Left forelimb (tissue), 1 donor: Measurements from ENCODE around the gene ERGIC1.

ENCODE experiments used
- DNase-seq: peaks from one replicate; pipeline ENCODE4 v3.0.0-alpha.2; 2018; ENCODE audit warnings: low spot score

Gene ERGIC1

DNA sequence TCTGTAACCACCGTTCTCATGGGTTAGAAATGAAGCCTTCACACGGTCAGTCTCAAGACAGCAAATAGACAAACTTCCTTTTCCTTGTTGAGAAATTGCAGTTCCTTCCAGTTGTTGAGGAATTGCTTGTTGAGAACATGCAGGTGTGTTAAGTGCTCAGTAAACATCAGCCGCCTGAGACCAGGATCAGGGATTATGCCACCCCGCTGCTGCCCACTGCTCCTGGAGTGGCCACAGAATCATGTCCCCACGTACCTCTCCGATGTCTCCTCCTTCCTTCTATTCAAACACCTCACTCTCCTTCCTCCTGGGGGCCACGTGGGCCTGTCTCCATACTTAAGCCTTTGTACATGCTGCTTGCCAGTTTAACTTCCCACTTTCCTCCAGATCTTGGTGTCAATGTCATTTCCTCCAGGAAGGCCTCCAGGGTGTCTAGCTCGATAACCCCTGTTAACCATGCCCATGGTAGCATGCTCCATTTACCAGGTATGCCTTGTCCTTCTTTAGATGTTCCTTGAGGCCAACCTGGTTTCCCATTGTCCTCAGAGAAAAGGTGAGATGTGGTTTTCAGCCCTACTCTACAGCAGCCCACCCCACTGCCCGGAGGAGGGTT is 91.4 kb downstream of the ERGIC1 start:
- no peak for DNase-seq

DNA sequence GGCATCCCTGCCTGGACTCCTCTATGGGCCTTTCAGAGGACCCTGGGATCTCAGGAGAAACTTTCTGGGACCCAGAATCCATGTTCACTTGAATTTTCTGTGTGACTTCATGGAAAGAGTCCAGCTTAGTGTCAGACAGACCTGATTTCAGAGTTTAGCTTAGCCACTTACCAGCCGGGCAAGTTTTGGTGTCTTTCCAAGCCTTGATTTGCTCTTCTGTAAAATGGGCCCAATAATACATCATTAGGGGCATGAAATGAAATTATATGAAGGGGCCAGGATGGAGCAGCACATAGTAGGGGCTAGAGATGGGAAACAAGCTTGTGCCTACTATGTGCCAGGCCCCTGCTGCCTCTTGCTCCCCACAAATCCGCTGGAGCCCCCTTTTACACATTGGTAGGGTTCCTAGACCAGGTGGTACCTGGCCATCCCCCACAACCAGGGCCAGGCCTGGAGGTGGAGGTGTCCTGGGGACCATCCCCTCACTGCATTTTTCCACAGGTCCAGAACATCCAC is 92.0 kb downstream of the ERGIC1 start:
- DNase-seq = no peak

DNA sequence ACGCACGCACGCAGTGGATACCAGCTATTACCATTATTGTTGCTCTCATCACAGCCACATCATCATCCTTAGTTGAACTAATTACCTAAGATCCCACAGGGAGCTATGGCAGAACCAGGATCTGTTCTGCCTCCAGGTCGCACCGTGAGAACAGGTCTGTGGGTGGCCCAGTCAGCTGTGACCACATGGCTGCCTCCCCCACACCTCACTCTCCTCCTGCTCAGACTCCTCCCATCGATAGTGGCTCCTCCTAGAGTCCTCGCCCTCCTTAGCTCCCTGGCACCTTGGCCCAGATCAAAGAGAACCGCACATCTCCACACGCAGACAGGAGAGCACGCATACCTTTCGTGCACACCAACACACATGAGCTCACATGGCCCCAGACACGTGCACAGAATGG is 92.7 kb downstream of the ERGIC1 start:
- DNase-seq = no peak

DNA sequence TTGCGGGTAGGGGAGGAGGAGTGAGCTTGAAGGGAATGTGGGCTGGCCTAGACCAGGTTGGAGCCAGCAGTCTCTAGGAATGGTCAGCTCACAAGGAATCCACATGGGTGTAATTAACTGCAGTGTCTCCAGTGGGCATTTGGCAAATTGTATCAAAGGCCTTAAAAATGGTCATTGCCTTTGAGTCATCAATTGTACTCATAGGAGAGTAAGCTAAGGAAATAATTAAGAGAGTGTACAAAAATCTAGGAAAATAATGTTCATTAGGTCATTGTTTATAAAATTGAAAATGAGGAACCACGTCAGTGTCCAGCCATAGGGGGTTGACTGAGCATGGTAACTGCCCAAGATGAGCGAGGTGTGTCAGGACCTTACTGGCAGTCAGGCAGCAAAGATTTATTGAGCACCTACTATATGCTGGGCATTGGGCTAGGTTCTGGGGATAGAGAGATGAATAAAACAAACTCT is 95.4 kb downstream of the ERGIC1 start:
- no peak for DNase-seq

DNA sequence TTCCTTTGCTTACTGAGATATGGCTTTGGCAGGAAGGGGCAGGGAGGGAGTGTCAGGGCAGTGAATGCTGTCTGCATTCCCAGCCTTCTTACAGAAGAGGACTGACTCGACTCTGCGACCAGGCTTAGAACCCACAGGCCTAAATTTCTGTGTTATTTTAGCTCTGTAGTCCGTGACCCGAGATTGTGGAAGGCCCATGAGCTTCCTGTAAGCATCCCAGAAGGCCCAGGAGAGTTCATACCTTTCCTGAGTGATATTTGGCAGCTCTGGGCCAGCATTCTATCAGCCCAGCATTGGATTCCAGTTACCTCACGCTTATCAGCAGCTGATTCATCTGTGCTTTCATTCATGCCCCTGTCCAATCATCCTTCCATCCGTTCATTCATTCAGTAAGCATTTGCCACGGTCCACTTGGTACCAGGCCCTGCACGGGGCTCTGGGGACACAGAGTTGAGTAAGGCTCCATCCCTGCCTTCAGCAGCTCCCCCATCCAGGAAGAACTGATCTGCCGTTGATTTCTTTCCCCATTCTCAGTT is 97.0 kb downstream of the ERGIC1 start:
- no peak for DNase-seq

DNA sequence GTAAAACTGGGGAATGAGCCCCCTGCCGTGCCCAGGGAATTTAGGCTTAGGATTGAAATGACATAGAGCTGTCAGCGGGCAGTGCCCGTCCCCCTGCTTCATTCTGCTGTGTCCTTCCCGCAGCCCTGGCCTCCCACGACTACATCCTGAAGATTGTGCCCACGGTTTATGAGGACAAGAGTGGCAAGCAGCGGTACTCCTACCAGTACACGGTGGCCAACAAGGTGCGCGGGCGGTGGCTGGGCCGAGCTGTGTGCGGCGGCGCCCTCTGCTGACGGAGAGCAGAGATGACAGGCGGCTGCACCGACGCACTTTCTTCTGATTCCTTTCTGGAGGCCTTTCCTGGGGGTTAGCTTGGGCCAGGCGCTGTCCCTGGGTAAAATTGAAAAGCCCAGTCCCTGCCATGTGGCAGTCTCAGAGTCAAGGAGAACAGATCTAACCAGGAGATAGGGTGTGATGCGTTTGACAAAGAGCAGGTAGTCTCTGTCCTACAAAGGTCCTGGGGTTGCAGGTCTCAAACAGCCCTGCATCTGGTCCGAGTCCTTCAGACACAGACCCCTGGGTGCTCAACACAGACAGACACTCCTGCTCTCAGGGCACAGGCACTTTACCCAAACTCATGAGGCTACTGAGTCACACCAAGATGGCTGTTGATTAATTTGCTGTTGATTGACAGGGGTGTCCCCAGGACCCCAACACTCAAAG is 98.4 kb downstream of the ERGIC1 start:
- no peak for DNase-seq

DNA sequence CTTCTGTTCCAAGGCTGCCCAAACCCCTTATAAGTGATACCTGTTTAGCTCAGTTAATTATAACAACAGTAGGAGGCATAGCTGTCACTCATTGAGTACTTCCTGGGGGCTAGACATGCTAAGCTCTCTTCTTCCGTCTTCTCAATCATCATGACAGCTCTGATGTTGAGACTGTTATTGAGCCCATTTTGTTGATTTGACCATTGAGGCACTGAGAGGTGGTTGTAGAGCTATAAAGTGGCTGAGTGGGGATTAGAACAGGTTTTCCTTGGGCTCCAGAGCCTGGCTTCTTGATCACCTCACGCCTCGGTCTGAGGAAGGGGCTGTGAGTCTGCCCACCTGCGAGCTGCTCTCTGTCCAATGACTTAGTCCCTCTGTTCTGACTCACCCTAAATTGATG is 99.2 kb downstream of the ERGIC1 start:
- DNase-seq = no peak

DNA sequence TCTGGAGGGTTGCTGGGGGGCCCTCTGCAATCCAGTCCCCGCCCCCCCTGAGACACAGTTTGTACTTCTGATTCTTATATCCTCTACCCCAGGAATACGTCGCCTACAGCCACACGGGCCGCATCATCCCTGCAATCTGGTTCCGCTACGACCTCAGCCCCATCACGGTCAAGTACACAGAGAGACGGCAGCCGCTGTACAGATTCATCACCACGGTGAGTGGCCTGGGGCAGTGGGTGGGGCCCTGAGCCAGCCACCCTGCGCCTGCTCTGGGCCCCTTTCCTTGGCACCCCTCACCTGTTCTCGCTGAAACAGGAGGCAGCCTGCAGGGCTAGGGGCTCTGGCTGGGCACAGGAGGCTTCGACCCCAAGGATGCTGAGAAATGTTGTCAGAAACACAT is 101.0 kb downstream of the ERGIC1 start:
- DNase-seq = no peak

DNA sequence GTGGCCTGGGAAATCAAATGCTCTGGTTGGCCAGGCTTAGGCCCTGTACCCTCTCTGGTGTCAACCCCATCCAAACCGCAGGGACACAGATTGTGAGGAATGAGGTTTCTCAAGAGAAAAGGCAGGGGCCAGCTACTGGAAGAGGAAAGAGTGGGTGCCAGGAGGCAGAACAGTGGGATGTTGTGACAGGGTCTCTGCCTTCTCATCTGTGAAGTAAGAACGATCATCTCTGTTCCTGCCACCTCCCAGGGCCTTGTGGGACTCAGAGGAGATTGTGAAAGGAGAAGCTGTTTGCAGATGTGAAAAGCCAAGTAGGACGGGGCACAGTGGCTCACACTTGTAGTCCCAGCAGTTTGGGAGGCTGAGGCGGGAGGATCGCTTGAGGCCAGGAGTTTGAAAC is 102.3 kb downstream of the ERGIC1 start:
- DNase-seq = no peak

DNA sequence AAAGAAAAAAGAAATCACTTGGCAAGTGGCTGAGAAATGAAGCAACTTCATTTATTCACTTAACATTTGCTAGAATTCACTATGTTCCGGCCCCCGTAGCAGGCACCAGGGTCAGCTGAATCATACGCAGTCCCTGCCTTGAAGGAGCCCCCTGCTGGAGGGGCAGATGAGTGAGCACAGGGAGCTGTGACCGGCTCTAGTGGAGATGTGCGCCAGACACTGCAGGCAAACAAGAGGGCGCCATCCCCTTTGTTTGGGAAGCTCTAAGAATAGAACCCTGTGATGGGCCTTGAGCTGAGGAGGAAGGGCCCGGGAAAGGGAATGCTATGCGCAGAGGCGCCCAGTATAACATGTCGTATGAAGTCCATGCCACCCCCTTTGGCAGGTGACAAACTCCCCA is 105.0 kb downstream of the ERGIC1 start:
- DNase-seq = no peak

DNA sequence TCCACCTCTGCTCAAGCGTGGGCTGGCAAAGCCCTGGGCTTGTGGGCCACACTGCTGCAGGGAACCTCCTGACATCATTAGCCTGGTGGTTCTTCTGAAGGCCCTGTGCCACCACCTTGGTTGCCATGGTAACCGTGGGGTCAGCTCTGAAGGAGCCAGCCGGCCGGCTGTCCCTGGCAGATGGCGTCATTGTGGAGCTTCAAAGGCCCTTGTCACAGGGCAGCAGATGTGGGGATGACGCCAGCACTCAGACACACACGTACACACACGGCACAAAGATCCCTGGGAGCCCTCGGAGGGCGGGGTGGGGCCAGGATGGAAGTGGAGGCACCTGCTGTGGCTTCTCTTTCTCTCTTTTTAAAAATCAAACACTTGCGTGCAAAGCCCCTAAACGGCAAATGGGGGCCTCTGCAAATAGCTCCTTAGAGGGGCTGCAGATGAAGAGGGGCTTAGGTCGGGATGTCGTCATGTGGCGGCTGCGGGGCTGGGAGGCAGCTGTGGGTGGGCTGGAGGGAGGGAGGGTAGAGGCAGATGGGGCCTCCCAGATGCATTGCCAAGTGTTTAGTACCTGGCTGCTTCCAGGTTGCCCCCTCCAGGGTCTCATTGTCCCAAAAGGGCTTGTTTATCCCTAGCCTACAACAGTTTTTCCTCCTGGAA is 105.7 kb downstream of the ERGIC1 start:
- DNase-seq = no peak

DNA sequence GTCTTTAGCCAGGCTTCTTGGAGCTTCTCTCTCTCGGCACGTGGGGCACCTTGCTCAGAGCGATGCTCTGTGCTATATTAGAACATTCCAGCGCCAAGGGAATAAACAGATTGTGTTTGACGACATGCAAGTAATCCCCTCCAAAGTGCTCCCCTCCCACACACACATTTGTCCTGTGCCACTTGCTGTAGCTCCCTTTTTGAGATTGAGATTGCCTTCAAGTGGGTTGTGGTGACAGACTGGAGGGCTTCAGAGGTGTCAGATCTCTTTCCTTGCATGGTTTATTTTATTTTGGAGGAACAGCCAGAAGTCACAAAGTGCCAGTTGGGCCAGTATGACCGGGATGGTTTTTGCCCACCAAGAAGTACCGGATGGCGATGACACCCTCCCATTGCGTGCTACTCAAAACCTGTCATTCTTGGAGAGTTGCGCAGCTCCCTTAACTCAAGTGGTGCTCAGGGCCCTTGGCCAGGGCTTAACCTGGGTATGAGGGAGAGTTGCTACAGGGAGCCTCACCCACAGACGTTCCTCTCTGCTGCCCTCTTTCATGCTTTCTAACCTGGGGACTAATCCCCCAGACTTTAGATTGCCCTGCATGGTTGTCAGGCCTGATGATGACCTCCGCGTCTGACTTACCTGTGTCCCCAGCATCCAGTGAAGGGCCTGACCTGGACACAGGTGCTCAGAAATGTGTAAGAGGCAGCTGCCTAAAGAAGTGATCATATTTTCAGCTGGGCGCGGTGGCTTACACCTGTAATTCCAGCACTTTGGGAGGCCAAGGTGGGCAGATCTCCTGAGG is 106.4 kb downstream of the ERGIC1 start:
- no peak for DNase-seq

DNA sequence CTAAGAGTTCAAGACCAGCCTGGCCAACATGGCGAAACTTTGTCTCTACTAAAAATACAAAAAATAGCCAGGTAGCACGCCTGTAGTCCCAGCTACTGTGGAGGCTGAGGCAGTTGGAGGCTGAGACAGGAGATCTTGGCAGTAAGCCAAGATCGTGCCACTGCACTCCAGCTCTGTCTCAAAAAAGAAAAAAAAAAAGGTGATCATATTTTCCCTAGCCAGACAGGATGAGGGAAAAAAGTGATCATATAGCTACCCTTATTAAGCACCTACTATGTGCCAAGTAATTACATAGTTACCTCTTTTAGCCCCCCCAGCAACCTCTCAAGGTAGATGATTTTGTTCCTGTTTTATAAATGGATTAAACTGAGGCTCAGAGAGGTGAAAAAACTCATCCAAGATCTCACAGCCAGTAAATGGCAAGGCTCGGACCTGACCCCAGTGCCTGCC is 107.0 kb downstream of the ERGIC1 start:
- DNase-seq = no peak

DNA sequence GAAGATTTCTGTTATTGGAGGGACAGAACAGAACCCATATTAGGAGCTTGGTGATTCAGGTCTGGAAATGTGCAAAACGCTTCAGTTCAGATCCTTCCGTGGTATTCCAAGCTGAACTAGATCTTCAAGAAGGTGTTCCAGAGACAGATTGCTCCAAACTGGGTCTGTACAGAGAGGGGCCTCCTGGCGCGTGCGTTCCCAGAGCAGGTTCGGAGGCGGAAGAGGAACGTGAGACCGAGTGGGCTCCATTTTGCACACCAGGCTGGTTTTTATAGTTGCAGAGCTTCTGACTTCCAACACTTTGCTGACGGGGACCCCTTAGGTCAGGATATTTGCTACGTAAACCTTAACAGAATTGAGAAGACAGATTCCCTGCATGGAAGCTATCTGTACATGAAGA is 108.5 kb downstream of the ERGIC1 start:
- DNase-seq = no peak

DNA sequence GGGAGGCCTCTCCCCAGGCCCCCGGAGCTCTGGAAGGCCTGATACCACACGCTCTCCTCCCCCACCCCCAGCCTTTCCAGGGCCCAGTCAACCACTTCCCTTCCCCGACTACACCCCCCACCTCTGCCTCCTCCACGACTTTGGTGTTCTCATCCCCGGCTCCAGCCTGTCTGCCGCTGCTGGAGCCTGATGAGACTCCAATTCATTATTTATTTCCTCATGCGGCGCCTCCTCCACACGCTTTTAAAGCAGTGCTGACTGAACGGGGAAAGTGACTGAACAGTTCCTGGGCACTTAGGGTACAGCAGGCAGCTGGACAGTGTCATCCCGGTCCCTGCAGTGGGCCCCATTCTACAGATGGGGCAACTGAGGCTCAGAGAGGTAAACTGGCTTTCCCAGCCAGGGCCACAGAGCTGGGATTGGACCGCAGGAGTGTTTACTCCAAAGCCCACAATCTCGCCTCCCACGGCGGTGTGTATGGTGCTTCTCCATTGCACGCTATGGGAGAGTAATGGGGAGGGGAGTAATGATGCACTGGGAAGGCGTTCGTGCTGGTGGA is 109.3 kb downstream of the ERGIC1 start:
- DNase-seq = no peak

DNA sequence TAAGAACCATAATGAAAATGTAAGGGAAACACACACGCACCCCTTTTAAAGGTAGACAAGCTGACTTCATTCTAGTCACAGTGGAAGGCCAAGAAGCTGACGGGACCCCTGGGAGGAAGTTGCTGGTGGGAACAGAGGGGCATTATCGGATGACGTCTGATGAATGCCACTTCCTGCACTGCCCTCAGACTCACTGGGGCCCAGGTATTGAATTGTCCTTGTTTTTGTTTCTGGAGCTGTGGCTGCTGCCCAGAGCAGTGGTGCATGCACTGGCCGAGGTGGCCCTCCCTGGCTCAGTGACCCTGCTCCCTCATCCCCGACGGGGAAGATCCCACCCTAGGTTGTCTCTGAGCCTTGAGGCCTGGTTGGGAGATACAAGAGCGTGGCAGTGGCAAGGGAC is 109.9 kb downstream of the ERGIC1 start:
- DNase-seq = no peak

DNA sequence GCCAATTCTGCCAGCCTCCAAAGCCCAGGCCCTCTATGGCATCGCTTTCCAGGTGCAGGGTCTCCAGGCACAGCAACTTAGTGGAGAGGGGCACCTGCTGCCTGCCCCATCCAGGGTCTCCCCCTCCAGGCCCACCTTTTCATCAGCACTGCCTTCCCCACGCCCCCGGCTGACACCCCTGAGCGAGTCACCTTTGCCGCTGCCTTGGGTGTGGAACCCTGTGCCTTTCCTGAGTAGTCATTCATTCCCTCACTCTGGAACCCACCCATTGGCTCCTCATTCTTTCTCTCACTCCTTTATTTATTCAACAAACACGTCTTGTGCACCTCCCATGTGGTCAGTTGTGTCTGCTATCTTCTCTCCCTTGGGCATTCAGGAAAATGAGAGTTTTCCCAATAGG is 110.7 kb downstream of the ERGIC1 start:
- DNase-seq = no peak

DNA sequence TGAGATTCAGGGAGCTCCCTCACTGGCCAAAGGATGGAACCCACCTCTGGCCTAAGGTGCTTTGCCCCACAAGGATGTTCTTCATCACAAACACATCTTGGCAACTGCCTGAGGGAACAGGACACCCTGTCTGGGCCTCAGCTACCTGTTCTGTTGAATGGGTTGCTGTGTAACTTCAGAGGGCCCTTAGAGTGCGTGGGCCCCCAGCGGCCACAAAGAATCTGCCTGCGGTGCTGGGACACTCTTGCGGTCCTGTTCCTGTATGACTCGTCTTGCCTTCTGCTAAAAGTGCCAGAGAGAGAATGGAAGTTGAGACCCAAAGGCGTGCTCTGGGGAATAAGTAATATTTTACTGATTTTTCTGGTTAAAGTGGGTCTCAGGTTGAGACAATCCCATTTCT is 111.1 kb downstream of the ERGIC1 start:
- no peak for DNase-seq

DNA sequence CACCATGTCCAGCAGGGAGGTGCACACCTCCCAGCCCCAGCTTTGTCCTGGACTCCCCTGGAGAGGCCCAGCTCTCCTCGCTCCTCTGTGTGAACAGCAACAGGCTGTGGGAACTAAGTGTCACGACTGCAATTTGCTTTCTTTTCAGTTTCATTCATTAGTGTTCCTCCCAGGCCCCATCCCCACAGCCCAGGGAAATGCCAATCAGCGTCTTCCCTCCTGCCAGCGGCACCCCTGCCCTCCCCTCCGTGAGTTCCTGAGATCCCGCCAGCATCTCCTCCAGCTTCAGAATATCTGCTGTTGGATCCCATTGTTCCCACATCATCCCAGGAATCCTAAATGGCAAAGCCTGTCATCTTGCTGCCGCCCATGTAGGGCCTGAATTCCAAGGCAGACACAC is 112.1 kb downstream of the ERGIC1 start:
- no peak for DNase-seq

DNA sequence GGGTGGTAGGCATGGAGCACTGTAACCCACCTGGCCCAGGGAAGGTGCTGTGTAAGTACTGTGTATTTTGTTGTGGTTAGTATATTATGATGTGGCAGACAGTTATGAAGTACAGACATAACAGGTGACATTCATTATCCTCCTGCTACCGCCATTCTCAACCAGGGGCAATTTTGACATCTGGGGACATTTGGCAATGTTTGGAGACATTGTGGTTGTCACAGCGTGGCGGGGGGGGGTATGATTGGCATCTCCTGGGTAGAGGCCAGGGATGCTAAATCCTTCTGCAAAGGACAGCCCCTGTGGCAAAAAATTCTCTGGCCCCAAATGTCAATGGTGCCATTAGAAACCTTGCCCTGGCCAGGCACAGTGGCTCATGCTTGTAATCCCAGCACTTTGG is 115.4 kb downstream of the ERGIC1 start:
- no peak for DNase-seq

DNA sequence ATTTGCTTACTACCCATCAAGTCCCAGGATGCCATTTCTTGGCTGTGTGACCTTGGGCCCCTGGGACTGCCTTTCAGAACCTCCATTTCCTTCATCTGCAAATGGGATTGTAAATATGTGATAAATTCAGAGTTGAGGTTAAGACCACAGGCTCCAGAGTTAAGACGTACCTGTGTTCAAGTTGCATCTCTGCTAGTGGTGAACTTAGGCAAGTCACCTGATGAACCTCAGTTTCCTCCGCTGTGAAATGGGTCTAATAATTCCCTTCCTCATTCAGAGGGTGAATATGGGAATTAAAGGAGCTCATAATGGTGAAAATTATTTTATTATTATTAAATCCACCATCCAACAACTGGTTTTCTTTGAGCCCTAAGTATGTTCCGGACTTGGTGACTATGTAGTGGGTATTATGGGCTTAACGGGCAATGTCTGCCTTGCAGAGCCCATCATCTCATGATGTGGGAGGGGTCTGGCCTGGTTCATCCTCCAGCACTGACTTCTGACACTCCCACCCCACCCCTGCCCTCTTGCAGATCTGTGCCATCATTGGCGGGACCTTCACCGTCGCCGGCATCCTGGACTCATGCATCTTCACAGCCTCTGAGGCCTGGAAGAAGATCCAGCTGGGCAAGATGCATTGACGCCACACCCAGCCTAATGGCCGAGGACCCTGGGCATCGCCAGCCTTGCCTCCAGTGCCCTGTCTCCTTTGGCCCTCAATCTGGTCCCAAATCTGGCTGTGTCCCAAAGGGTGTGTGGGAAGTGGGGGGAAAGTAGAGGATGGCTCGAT is 116.3 kb downstream of the ERGIC1 start:
- no peak for DNase-seq
